ENCODE data around the gene CLPTM1.

CLPTM1 gene

DNA sequence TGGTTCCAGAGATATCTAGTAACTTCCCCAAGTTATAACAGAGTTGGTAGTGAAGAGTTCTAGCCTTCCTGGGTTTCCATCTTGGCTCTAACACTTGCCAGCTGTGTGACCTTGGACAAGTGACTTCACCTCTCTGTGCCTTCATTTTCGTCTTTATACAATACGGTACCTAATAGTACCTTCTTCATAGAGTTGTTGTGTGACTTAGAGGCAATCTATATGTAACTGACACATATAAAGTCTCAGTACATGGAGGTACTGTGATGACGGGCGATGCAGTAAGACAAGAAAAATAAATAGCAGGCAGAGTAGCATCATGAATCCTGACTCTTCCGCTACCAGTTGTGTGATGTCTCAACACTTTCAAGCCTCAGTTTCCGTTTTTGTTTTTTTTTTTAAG is 75.6 kb downstream of the CLPTM1 start:
- Histone ChIP-seq H3K9ac (ENCODE audit: low read depth, low read length) (no peak overlapping the region), H3K4me1 (ENCODE audit: insufficient read depth, low read length) (no peaks in the 10 kb centered on the region), H3K9me3 (ENCODE audit: control insufficient read depth, insufficient read depth, low read length) (no peaks in the 10 kb centered on the region), H3K36me3 (ENCODE audit: insufficient read depth, low read length) (no peaks in the 10 kb centered on the region)

DNA sequence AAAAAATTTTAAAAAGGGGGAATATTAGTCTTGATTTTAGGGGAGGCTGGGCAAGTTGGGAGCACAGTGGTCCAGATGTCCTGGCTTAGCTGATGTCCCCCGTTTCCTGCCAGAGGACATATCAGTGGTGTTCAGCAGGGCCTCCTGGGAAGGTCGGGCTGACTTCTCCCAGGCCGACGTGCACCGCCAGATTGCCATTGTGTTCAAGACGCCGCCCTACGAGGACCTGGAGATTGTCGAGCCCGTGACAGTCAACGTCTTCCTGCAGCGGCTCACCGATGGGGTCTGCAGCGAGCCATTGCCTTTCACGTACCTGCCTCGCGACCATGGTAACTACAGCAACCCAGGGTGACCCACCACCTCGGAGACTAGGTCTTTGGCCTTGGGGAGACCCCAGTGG is 77.2 kb downstream of the CLPTM1 start:
- Histone ChIP-seq H3K36me3 (ENCODE audit: insufficient read depth, low read length) (no peaks in the 10 kb centered on the region), H3K9ac (ENCODE audit: low read depth, low read length) (no peak overlapping the region), H3K9me3 (ENCODE audit: control insufficient read depth, insufficient read depth, low read length) (no peaks in the 10 kb centered on the region), H3K4me1 (ENCODE audit: insufficient read depth, low read length) (no peaks in the 10 kb centered on the region)

DNA sequence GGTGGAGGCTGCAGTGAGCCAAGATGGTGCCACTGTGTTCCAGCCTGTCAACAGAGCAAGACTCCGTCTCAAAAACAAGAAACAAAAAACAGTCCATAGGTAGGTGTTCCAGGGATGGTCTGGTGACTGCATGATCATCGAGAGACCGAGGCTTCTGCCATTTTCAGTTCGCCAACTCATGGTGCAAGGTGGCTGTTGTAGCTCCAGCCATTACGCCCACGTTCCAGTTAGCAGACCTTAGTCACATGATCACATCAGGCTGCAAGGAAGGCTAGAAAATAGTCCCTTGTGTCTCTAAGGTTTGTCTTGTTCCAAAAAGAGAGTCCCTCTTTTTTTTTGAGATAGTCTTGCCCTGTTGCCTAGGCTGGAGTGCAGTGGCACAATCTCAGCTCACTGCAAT is 80.6 kb downstream of the CLPTM1 start:
- H3K9me3 ChIP-seq (ENCODE audit: control insufficient read depth, insufficient read depth, low read length), result no peaks in the 10 kb centered on the region

DNA sequence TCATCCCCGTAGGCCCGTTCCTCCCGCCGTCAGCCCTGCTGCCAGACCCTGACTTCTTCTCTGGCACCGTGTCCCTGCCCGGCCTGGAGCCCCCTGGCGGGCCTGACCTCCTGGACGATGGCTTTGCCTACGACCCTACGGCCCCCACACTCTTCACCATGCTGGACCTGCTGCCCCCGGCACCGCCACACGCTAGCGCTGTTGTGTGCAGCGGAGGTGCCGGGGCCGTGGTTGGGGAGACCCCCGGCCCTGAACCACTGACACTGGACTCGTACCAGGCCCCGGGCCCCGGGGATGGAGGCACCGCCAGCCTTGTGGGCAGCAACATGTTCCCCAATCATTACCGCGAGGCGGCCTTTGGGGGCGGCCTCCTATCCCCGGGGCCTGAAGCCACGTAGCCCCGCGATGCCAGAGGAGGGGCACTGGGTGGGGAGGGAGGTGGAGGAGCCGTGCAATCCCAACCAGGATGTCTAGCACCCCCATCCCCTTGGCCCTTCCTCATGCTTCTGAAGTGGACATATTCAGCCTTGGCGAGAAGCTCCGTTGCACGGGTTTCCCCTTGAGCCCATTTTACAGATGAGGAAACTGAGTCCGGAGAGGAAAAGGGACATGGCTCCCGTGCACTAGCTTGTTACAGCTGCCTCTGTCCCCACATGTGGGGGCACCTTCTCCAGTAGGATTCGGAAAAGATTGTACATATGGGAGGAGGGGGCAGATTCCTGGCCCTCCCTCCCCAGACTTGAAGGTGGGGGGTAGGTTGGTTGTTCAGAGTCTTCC is 82.4 kb downstream of the CLPTM1 start:
- peaks cover 5% of the 10 kb centered on the region; the same call in 1 of the 2 replicates for H3K4me1 ChIP-seq (ENCODE audit: insufficient read depth, low read length)
- H3K9ac ChIP-seq (ENCODE audit: low read depth, low read length), result no peak overlapping the region
- no peaks in the 10 kb centered on the region; the same call in 1 of the 2 replicates for H3K36me3 ChIP-seq (ENCODE audit: insufficient read depth, low read length)

More for the DNA sequence above, 80.6 kb downstream of the CLPTM1 start:
- Histone ChIP-seq H3K4me1 (ENCODE audit: insufficient read depth, low read length) (peaks cover 5% of the 10 kb centered on the region; the same call in 1 of the 2 replicates), H3K9ac (ENCODE audit: low read depth, low read length) (no peak overlapping the region), H3K36me3 (ENCODE audit: insufficient read depth, low read length) (no peaks in the 10 kb centered on the region; the same call in 1 of the 2 replicates)

DNA sequence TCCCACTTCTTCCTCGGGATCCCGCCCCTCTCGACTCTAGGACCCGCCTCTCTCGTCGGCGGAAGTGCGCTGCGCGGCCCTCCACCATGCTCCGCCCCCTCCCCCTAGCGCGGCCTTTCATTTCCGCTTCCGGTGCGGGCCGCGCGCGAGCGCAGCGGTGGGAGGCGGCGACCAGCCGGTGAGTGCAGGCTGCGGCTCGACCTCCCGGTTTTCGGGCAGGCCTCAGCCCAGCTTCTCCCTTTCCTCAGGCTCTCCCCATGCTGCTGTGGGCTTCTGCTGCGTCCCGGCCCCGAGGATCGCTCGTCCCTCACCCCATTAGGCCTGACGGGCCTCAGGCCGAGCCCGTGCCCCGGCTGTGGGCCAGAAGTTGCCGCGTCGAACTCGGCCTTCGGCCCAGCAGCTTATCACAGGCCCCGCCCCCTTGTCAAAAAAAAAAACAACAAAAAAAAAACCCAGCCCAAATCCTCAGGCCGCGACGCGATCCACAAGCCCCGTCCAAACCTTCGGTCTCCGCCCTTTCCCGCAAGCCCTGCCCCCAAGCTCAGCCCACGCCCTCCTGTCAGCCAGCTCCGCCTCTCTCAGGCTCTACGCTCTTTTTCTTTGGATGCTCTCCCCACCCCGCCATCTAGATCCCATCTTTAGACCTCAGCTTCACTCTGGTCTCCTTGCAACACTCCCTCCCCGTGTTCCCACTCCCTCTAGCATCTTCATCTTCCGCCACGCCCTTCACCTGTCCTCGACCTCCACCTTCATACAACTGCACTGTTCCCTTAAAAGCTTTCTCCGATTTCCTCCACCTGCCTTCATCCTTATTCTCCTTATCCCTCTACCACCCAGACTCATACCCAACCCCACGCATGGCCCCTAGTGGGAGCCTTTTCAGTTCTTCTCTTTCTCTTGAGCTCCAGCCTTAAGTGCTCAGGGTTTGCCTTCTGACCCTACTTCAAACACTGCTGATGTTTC is 84.0 kb downstream of the CLPTM1 start, which contains the start of gene CLASRP:
TSS of gene CLASRP (plus strand) at position 115 of the 963 bp plus-strand sequence. CDS start 1,168 bp downstream, outside the sequence.
- Histone ChIP-seq H3K36me3 (ENCODE audit: insufficient read depth, low read length) (no peaks in the 10 kb centered on the region; the same call in 1 of the 2 replicates), H3K4me1 (ENCODE audit: insufficient read depth, low read length) (peaks cover 5% of the 10 kb centered on the region; the same call in 1 of the 2 replicates), H3K9me3 (ENCODE audit: control insufficient read depth, insufficient read depth, low read length) (no peaks in the 10 kb centered on the region), H3K9ac (ENCODE audit: low read depth, low read length) (peak within 1 kb of the TSS; percentile 95)

More for the DNA sequence above, 82.4 kb downstream of the CLPTM1 start:
- H3K9me3 ChIP-seq (ENCODE audit: control insufficient read depth, insufficient read depth, low read length), result no peaks in the 10 kb centered on the region

DNA sequence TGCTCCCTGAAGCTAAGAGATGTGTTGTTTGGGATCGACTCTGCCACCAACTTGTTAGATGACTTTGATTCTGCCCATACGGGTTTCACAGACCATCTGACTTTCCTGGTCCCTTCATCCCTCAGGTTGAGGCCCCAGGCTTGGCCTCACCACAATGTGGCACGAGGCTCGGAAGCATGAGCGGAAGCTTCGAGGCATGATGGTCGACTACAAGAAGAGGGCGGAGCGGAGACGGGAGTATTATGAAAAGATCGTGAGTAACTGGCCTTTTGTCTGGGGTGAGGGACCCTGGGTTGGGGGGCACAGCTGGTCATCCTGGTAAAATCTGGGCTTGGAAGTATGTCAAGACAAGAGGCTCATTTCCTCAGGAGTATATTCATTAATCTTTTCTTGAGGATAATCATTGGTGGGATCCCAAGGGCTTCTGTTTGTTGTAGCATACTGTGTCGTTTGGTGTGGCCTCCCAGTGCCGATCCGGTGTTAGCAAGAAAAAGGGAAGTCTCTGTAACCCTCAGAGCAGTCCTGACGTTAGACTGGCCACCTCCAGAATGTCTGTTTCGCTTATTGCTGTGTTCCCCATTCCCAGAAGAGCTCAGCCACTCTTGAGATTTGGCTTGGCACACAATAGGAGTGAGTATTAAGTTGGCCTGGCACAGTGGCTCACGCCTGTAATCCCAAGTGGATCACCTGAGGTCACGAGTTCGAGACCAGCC is 85.0 kb downstream of the CLPTM1 start:
- peak overlapping the region; percentile 95; the same call in 1 of the 2 replicates for H3K9ac ChIP-seq (ENCODE audit: low read depth, low read length)

DNA sequence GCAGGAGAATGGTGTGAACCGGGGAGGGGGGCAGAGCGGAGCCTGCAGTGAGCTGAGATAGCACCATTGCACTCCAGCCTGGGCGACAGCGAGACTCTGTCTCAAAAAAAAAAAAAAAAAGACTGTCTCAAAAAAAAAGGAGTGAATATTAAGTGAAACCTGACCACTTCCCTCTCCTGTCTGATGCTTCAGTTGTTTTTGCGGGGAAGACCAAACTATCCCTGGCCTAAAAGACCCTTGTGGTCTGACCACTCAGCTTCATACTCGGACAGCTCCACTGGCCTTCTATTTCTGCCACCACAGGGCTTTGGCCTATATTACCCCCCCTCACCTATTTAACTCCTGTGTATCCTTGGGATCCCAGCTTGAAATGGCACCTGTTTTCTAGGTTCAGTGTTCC is 85.9 kb downstream of the CLPTM1 start:
- Histone ChIP-seq H3K9me3 (ENCODE audit: control insufficient read depth, insufficient read depth, low read length) (no peaks in the 10 kb centered on the region), H3K9ac (ENCODE audit: low read depth, low read length) (no peak overlapping the region), H3K36me3 (ENCODE audit: insufficient read depth, low read length) (peaks cover 6% of the 10 kb centered on the region), H3K4me1 (ENCODE audit: insufficient read depth, low read length) (peaks cover 5% of the 10 kb centered on the region; the same call in 1 of the 2 replicates)

More for the DNA sequence above, 85.0 kb downstream of the CLPTM1 start:
- Histone ChIP-seq H3K9me3 (ENCODE audit: control insufficient read depth, insufficient read depth, low read length) (no peaks in the 10 kb centered on the region), H3K4me1 (ENCODE audit: insufficient read depth, low read length) (peaks cover 5% of the 10 kb centered on the region; the same call in 1 of the 2 replicates), H3K36me3 (ENCODE audit: insufficient read depth, low read length) (peaks cover 6% of the 10 kb centered on the region)

Data from ES-I3 (cell line).